ENCODE data around the gene LCE2B. TPM values are rescaled to one million over a fixed set of nuclear protein-coding genes. Genes with fewer than 3 reads are reported as not detected.

The LCE2B gene
- total and polyA plus RNA-seq, 2 of the 13 experiments (the other 11 are each of a cell fraction or from before 2014, with no cell fraction given), result not detected

Other genes with a start within 250 kb of the LCE2B start
- not detected in 2 replicates for gene LCE5A, start 175.3 kb upstream of the LCE2B start, total RNA-seq (2016; rRNA removed; fragmentation: Illumina TruSeq; extraction: Trizol)
- gene LCE5A, start 175.3 kb upstream of the LCE2B start, polyA plus RNA-seq (2011; rRNA removed), result not detected in 2 replicates
- gene CRCT1, start 171.6 kb upstream of the LCE2B start, total RNA-seq (2016; rRNA removed; fragmentation: Illumina TruSeq; extraction: Trizol), result not detected in 2 replicates
- gene CRCT1, start 171.6 kb upstream of the LCE2B start, polyA plus RNA-seq (2011; rRNA removed), result not detected in 2 replicates
- gene LCE3E, start 119.3 kb upstream of the LCE2B start, total RNA-seq (2016; rRNA removed; fragmentation: Illumina TruSeq; extraction: Trizol), result not detected in 2 replicates
- gene LCE3E, start 119.3 kb upstream of the LCE2B start, polyA plus RNA-seq (2011; rRNA removed), result not detected in 2 replicates
- not detected in 2 replicates for gene LCE3D, start 105.6 kb upstream of the LCE2B start, total RNA-seq (2016; rRNA removed; fragmentation: Illumina TruSeq; extraction: Trizol)
- gene LCE3D, start 105.6 kb upstream of the LCE2B start, polyA plus RNA-seq (2011; rRNA removed), result not detected in 2 replicates
- not detected in 2 replicates for gene LCE3C, start 85.9 kb upstream of the LCE2B start, total RNA-seq (2016; rRNA removed; fragmentation: Illumina TruSeq; extraction: Trizol)
- not detected in 2 replicates for gene LCE3C, start 85.9 kb upstream of the LCE2B start, polyA plus RNA-seq (2011; rRNA removed)
- gene LCE3B, start 72.3 kb upstream of the LCE2B start, total RNA-seq (2016; rRNA removed; fragmentation: Illumina TruSeq; extraction: Trizol), result not detected in 2 replicates
- not detected in 2 replicates for gene LCE3B, start 72.3 kb upstream of the LCE2B start, polyA plus RNA-seq (2011; rRNA removed)
- gene LCE3A, start 63.0 kb upstream of the LCE2B start, total RNA-seq (2016; rRNA removed; fragmentation: Illumina TruSeq; extraction: Trizol), result not detected in 2 replicates
- not detected in 2 replicates for gene LCE3A, start 63.0 kb upstream of the LCE2B start, polyA plus RNA-seq (2011; rRNA removed)
- gene LCE2D, start 22.7 kb upstream of the LCE2B start, total RNA-seq (2016; rRNA removed; fragmentation: Illumina TruSeq; extraction: Trizol), result not detected in 2 replicates
- not detected in 2 replicates for gene LCE2D, start 22.7 kb upstream of the LCE2B start, polyA plus RNA-seq (2011; rRNA removed)
- gene LCE2C, start 10.8 kb upstream of the LCE2B start, total RNA-seq (2016; rRNA removed; fragmentation: Illumina TruSeq; extraction: Trizol), result not detected in 2 replicates
- not detected in 2 replicates for gene LCE2C, start 10.8 kb upstream of the LCE2B start, polyA plus RNA-seq (2011; rRNA removed)
- not detected in 2 replicates for gene LCE2A, start 12.2 kb downstream of the LCE2B start, total RNA-seq (2016; rRNA removed; fragmentation: Illumina TruSeq; extraction: Trizol)
- not detected in 2 replicates for gene LCE2A, start 12.2 kb downstream of the LCE2B start, polyA plus RNA-seq (2011; rRNA removed)
- not detected in 2 replicates for gene LCE4A, start 22.0 kb downstream of the LCE2B start, total RNA-seq (2016; rRNA removed; fragmentation: Illumina TruSeq; extraction: Trizol)
- not detected in 2 replicates for gene LCE4A, start 22.0 kb downstream of the LCE2B start, polyA plus RNA-seq (2011; rRNA removed)
- not detected in 2 replicates for gene KPRP, start 71.9 kb downstream of the LCE2B start, total RNA-seq (2016; rRNA removed; fragmentation: Illumina TruSeq; extraction: Trizol)
- not detected in 2 replicates for gene KPRP, start 71.9 kb downstream of the LCE2B start, polyA plus RNA-seq (2011; rRNA removed)
- gene LCE1F, start 89.0 kb downstream of the LCE2B start, total RNA-seq (2016; rRNA removed; fragmentation: Illumina TruSeq; extraction: Trizol), result not detected in 2 replicates
- gene LCE1F, start 89.0 kb downstream of the LCE2B start, polyA plus RNA-seq (2011; rRNA removed), result not detected in 2 replicates
- not detected in 2 replicates for gene LCE1E, start 100.1 kb downstream of the LCE2B start, total RNA-seq (2016; rRNA removed; fragmentation: Illumina TruSeq; extraction: Trizol)
- 0.12 TPM in 2 replicates for gene LCE1E, start 100.1 kb downstream of the LCE2B start, polyA plus RNA-seq (2011; rRNA removed)
- not detected in 2 replicates for gene LCE1D, start 110.6 kb downstream of the LCE2B start, total RNA-seq (2016; rRNA removed; fragmentation: Illumina TruSeq; extraction: Trizol)
- not detected in 2 replicates for gene LCE1D, start 110.6 kb downstream of the LCE2B start, polyA plus RNA-seq (2011; rRNA removed)
- not detected in 2 replicates for gene LCE1C, start 120.5 kb downstream of the LCE2B start, total RNA-seq (2016; rRNA removed; fragmentation: Illumina TruSeq; extraction: Trizol)
- not detected in 2 replicates for gene LCE1C, start 120.5 kb downstream of the LCE2B start, polyA plus RNA-seq (2011; rRNA removed)
- gene LCE1B, start 125.8 kb downstream of the LCE2B start, total RNA-seq (2016; rRNA removed; fragmentation: Illumina TruSeq; extraction: Trizol), result not detected in 2 replicates
- gene LCE1B, start 125.8 kb downstream of the LCE2B start, polyA plus RNA-seq (2011; rRNA removed), result not detected in 2 replicates
- not detected in 2 replicates for gene LCE1A, start 141.3 kb downstream of the LCE2B start, total RNA-seq (2016; rRNA removed; fragmentation: Illumina TruSeq; extraction: Trizol)
- not detected in 2 replicates for gene LCE1A, start 141.3 kb downstream of the LCE2B start, polyA plus RNA-seq (2011; rRNA removed)
- not detected in 2 replicates for gene LCE6A, start 156.7 kb downstream of the LCE2B start, total RNA-seq (2016; rRNA removed; fragmentation: Illumina TruSeq; extraction: Trizol)
- not detected in 2 replicates for gene LCE6A, start 156.7 kb downstream of the LCE2B start, polyA plus RNA-seq (2011; rRNA removed)
- not detected in 2 replicates for gene LCE7A, start 173.9 kb downstream of the LCE2B start, total RNA-seq (2016; rRNA removed; fragmentation: Illumina TruSeq; extraction: Trizol)
- not detected in 2 replicates for gene LCE7A, start 173.9 kb downstream of the LCE2B start, polyA plus RNA-seq (2011; rRNA removed)
- not detected in 2 replicates for gene SMCP, start 192.2 kb downstream of the LCE2B start, total RNA-seq (2016; rRNA removed; fragmentation: Illumina TruSeq; extraction: Trizol)
- gene SMCP, start 192.2 kb downstream of the LCE2B start, polyA plus RNA-seq (2011; rRNA removed), result not detected in 2 replicates
- gene IVL, start 222.4 kb downstream of the LCE2B start, total RNA-seq (2016; rRNA removed; fragmentation: Illumina TruSeq; extraction: Trizol), result not detected in 2 replicates
- not detected in 2 replicates for gene IVL, start 222.4 kb downstream of the LCE2B start, polyA plus RNA-seq (2011; rRNA removed)